OCI-LY1 (cell line): ENCODE measurements around the gene BTBD17.

Experiments
- H2AFZ ChIP-seq: fragments of 200-600 bp; sonication (generic), shearing (Covaris generic); 2 replicates; pipeline ENCODE4 v1.6.0; 2014; ENCODE audit warnings: antibody characterized with exemption, mild to moderate bottlenecking, low read length
- H3F3A ChIP-seq: fragments of 200-600 bp; sonication (generic), shearing (Covaris generic); 2 replicates; pipeline ENCODE4 v1.6.0; 2014; ENCODE audit warnings: mild to moderate bottlenecking, antibody characterized with exemption, low read length, moderate library complexity; ENCODE audit not compliant: insufficient read depth
- H3K27ac ChIP-seq: fragments of 200-600 bp; sonication (generic); 2 replicates; pipeline ENCODE4 v1.5.1; 2014; ENCODE audit warnings: low read length, mixed run types, mild to moderate bottlenecking, low read depth; ENCODE audit not compliant: poor library complexity, severe bottlenecking
- H3K27me3 ChIP-seq: fragments of 200-600 bp; sonication (generic); 2 replicates; pipeline ENCODE4 v1.6.0; 2014; ENCODE audit warnings: antibody characterized with exemption, mild to moderate bottlenecking, low read length, moderate library complexity; ENCODE audit not compliant: insufficient read depth
- H3K36me3 ChIP-seq: fragments of 200-600 bp; sonication (generic); 2 replicates; pipeline ENCODE4 v1.6.1; 2014; ENCODE audit warnings: mild to moderate bottlenecking, antibody characterized with exemption, low read length, moderate library complexity, mixed read lengths; ENCODE audit not compliant: insufficient read depth
- H3K4me1 ChIP-seq: fragments of 200-600 bp; sonication (generic); 2 replicates; pipeline ENCODE4 v1.5.1; 2014; ENCODE audit warnings: mild to moderate bottlenecking, low read length, moderate library complexity; ENCODE audit not compliant: insufficient read depth, severe bottlenecking
- H3K4me2 ChIP-seq: fragments of 200-600 bp; sonication (generic), shearing (Covaris generic); 2 replicates; pipeline ENCODE4 v1.6.1; 2014; ENCODE audit warnings: low read length
- H3K4me3 ChIP-seq: fragments of 200-600 bp; sonication (generic); 2 replicates; pipeline ENCODE4 v1.5.1; 2014; ENCODE audit warnings: low read length, low read depth, mild to moderate bottlenecking, mixed read lengths; ENCODE audit not compliant: poor library complexity, severe bottlenecking
- H3K79me2 ChIP-seq: fragments of 200-600 bp; shearing (Covaris generic); 2 replicates; pipeline ENCODE4 v1.6.1; 2016; ENCODE audit warnings: mixed run types, low read length, mixed read lengths; ENCODE audit not compliant: insufficient read depth
- H3K9ac ChIP-seq: fragments of 200-600 bp; sonication (generic), shearing (Covaris generic); 2 replicates; pipeline ENCODE4 v1.6.1; 2014; ENCODE audit warnings: mild to moderate bottlenecking, low read length, mixed read lengths
- H3K9me2 ChIP-seq: fragments of 200-600 bp; sonication (generic), shearing (Covaris generic); 2 replicates; pipeline ENCODE4 v1.6.1; 2014; ENCODE audit warnings: low read depth, mild to moderate bottlenecking, low read length, mixed read lengths
- H3K9me3 ChIP-seq: fragments of 200-600 bp; shearing (Covaris generic); 2 replicates; pipeline ENCODE4 v1.6.1; 2014; ENCODE audit warnings: low read length, mixed read lengths
- H4K20me1 ChIP-seq: fragments of 200-600 bp; sonication (generic), shearing (Covaris generic); 2 replicates; pipeline ENCODE4 v1.6.0; 2016; ENCODE audit warnings: mild to moderate bottlenecking, low read length; ENCODE audit not compliant: insufficient read depth
- EZH2 ChIP-seq: fragments of 200-600 bp; sonication (generic), shearing (Covaris generic); IDR thresholded peaks from 2 replicates; pipeline ENCODE4 v1.8.0; 2017; ENCODE audit warnings: borderline replicate concordance, mixed run types, mild to moderate bottlenecking, antibody characterized with exemption, low read length, moderate library complexity, mixed read lengths
- TF ChIP-seq, protein P1 (sequence below): fragments of 200-600 bp; sonication (generic), shearing (Covaris generic); IDR thresholded peaks from 2 replicates; pipeline ENCODE4 v1.5.1; 2017; ENCODE audit warnings: mild to moderate bottlenecking, antibody characterized with exemption, low read length, moderate library complexity, mixed read lengths

Gene BTBD17

DNA sequence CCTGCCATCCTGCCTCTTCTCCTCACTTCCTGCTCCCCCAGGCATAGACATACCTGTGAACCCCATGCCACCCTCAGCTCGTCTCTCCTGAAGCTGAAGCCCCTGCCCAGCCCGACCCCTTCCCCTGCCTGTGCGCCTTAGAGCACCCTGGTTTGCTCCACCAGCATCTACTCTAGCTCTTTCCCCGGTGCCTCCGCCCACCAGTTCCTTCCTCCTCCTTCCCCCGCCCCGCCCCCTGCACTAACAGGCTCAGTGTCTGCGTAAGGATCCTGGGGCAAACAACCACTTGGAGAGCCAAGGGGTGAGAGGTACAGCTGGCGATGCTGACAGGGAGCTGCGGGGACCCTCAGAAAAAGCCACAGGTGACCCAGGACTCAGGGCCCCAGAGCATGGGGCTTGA is 7.6 kb upstream of the BTBD17 start:
- Histone ChIP-seq H3K9me3 (no peaks in the 10 kb centered on the region), H3F3A (no peaks in the 10 kb centered on the region), H3K36me3 (no peaks in the 10 kb centered on the region), H3K9me2 (no peaks in the 10 kb centered on the region), H3K9ac (no peak overlapping the region), H3K4me1 (no peaks in the 10 kb centered on the region), H3K27me3 (no peaks in the 10 kb centered on the region), H3K79me2 (no peaks in the 10 kb centered on the region), H3K27ac (no peak overlapping the region), H3K4me3 (no peak overlapping the region), H2AFZ (no peak overlapping the region), H3K4me2 (no peak overlapping the region), H4K20me1 (no peaks in the 10 kb centered on the region)
- TF ChIP-seq, protein P1, sequence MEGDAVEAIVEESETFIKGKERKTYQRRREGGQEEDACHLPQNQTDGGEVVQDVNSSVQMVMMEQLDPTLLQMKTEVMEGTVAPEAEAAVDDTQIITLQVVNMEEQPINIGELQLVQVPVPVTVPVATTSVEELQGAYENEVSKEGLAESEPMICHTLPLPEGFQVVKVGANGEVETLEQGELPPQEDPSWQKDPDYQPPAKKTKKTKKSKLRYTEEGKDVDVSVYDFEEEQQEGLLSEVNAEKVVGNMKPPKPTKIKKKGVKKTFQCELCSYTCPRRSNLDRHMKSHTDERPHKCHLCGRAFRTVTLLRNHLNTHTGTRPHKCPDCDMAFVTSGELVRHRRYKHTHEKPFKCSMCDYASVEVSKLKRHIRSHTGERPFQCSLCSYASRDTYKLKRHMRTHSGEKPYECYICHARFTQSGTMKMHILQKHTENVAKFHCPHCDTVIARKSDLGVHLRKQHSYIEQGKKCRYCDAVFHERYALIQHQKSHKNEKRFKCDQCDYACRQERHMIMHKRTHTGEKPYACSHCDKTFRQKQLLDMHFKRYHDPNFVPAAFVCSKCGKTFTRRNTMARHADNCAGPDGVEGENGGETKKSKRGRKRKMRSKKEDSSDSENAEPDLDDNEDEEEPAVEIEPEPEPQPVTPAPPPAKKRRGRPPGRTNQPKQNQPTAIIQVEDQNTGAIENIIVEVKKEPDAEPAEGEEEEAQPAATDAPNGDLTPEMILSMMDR, result no peak
- TF ChIP-seq EZH2, result no peak

DNA sequence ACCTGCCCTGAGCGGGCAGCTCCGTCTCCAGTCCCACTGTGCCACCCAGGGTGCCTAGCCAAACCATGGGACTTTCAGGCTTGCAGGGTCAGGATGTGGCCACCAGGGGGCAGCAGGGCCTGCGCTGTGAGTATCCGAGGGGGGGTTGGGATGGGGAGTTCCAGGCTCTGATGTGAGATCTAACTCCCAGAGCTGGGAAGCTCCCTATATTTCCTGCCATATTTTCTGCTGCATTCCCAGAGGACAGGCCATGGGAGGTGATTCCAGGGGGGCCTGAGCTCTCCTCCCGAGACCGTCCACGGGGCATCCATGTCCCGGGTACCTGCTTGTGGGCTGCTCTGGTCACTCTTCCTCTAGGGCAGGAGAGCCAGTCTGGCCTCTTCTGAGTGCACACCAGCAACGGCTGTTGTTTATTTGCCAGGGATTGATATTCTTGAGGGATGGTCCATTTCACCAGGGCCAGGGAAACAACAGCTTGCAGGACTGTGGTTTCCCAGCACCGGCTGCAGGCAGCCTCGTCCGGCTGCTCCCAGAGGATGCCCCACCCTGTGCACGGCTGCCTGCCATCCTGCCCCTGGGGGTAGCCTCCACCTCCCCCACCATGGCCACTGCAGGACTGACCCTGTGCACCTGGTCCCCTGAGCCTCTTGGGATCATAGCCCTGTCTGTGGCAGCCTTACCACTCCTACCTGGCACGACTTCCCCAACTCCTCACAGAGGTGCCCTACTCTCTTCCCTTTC is 6.8 kb upstream of the BTBD17 start:
- Histone ChIP-seq H3K27me3 (no peaks in the 10 kb centered on the region), H3K4me1 (no peaks in the 10 kb centered on the region), H2AFZ (no peak overlapping the region), H4K20me1 (no peaks in the 10 kb centered on the region), H3K9me2 (no peaks in the 10 kb centered on the region), H3K9ac (no peak overlapping the region), H3K79me2 (no peaks in the 10 kb centered on the region), H3K36me3 (no peaks in the 10 kb centered on the region), H3K4me2 (no peak overlapping the region), H3K9me3 (no peaks in the 10 kb centered on the region), H3F3A (no peaks in the 10 kb centered on the region), H3K4me3 (no peak overlapping the region), H3K27ac (no peak overlapping the region)
- TF ChIP-seq, protein P1, result peak; percentile 83
- TF ChIP-seq EZH2, result no peak

GRCh38 chr17:74367206-74367605 is 5.5 kb upstream of the BTBD17 start, which contains the start of gene GPR142:
Gene GPR142 (plus strand): TSS chr17:74367506. CDS start chr17:74369541, 2,035 bp downstream.
- Histone ChIP-seq H3K36me3 (no peaks in the 10 kb centered on the region), H3F3A (no peaks in the 10 kb centered on the region), H3K9me2 (no peaks in the 10 kb centered on the region), H3K79me2 (no peaks in the 10 kb centered on the region), H3K4me2 (no peak within 1 kb of the TSS), H3K4me3 (no peak within 1 kb of the TSS), H3K9ac (no peak within 1 kb of the TSS), H3K27me3 (no peaks in the 10 kb centered on the region), H3K27ac (no peak within 1 kb of the TSS), H4K20me1 (no peaks in the 10 kb centered on the region), H3K9me3 (no peaks in the 10 kb centered on the region), H2AFZ (no peak within 1 kb of the TSS), H3K4me1 (no peaks in the 10 kb centered on the region)
- TF ChIP-seq, protein P1, result no peak
- no peak for TF ChIP-seq EZH2
